ENCODE measurements around the gene DPY19L1. TPM values are rescaled to one million over a fixed set of nuclear protein-coding genes. Genes with fewer than 3 reads are reported as not detected.

DPY19L1 gene
- total RNA-seq, 1 donor from 2014 or later: 47.7 TPM

MicroRNAs within 50 kb of the gene (microRNA counts, 767-probe panel; counts per million panel counts)
- not detected for microRNA hsa-miR-548n

Small RNA genes lying within 50 kb of the gene (microRNA-seq; reads per million reads assigned to microRNA genes)
- gene MIR548N: not detected

Other genes with a start within 250 kb of the DPY19L1 start
- gene TBX20, start 216.6 kb upstream of the DPY19L1 start, total RNA-seq: not detected in 2 replicates

Data from myocyte (in vitro differentiated cells).